Measurements from ENCODE around the gene MTX3. TPM values are rescaled to one million over a fixed set of nuclear protein-coding genes. Genes with fewer than 3 reads are reported as not detected.

MTX3 gene
- polyA plus RNA-seq, 1 of the 3 experiments (the other 2 are of a cell fraction) = 6.8 TPM

- Histone ChIP-seq H3K27me3 (ENCODE audit: insufficient read depth) (peaks cover 13% of the 10 kb centered on the region), H3F3A (replicated peaks; ENCODE audit: insufficient read depth) (no peaks in the 10 kb centered on the region), H3K36me3 (replicated peaks in 1 of 2; ENCODE audit: control insufficient read depth in 1 of 2, insufficient read depth in 2 of 2, low read length in 1 of 2) (no peaks in the 10 kb centered on the region), H4K20me1 (ENCODE audit: insufficient read depth) (no peaks in the 10 kb centered on the region), H3K9me3 (no peaks in the 10 kb centered on the region), H3K79me2 (ENCODE audit: insufficient read depth) (no peaks in the 10 kb centered on the region), H3K4me3 (ENCODE audit: low read depth in 2 of 2, low read length in 1 of 2) (no peak overlapping the region), H3K4me2 (no peak overlapping the region), H3K9me2 (no peaks in the 10 kb centered on the region), H3K27ac (ENCODE audit: low read depth in 2 of 2, low read length in 1 of 2) (no peak overlapping the region), H3K9ac (no peak overlapping the region), H3K4me1 (ENCODE audit: control insufficient read depth in 1 of 2, insufficient read depth in 2 of 2, low read depth in 1 of 2, low read length in 1 of 2) (peaks cover 0 to 5% of the 10 kb centered on the region in 2 experiments; a peak in 1 of 4 replicates), H2AFZ (ENCODE audit: low read depth) (no peak overlapping the region)
- no peak for DNase-seq
- WGBS (ENCODE audit: low lambda C conversion rate) = 71% methylated on average over 2 of the region's 2 CpGs
- TF ChIP-seq RCOR1 (IDR thresholded peaks at IDR 0.05; ENCODE audit: low read length) = no peak
- no peak for TF ChIP-seq TAF1 (IDR thresholded peaks at IDR 0.05; ENCODE audit: borderline replicate concordance, low read depth, low read length)
- TF ChIP-seq PBX3 (IDR thresholded peaks at IDR 0.05) = no peak
- TF ChIP-seq GABPA (IDR thresholded peaks at IDR 0.05; ENCODE audit: low read depth) = no peak
- no peak for TF ChIP-seq CHD2 (IDR thresholded peaks at IDR 0.05; ENCODE audit: low read length, partially characterized antibody)
- no peak for TF ChIP-seq TEAD4 (IDR thresholded peaks at IDR 0.05; ENCODE audit: borderline replicate concordance, insufficient read depth)
- TF ChIP-seq CTCF (IDR thresholded peaks at IDR 0.05) = no peak
- TF ChIP-seq SMC3 (IDR thresholded peaks at IDR 0.05; ENCODE audit: low read depth, low read length) = no peak
- no peak for TF ChIP-seq FOSL2 (IDR thresholded peaks at IDR 0.05; ENCODE audit: borderline replicate concordance, low read depth)
- TF ChIP-seq RXRA (IDR thresholded peaks at IDR 0.05; ENCODE audit: borderline replicate concordance, low read depth) = no peak
- TF ChIP-seq RFX5 (IDR thresholded peaks at IDR 0.05; ENCODE audit: low read length) = no peak
- TF ChIP-seq MEF2A (IDR thresholded peaks at IDR 0.05; ENCODE audit: borderline replicate concordance, low read depth) = no peak
- TF ChIP-seq REST (IDR thresholded peaks at IDR 0.05; ENCODE audit: low read depth, low read length) = no peak
- TF ChIP-seq FOXM1 (IDR thresholded peaks at IDR 0.05; ENCODE audit: low read depth) = no peak
- no peak for TF ChIP-seq ZBTB33 (IDR thresholded peaks at IDR 0.05; ENCODE audit: borderline replicate concordance, low read depth)
- CTCF ChIA-PET = no interaction called here
- POLR2A ChIA-PET = no interaction called here
Measured at GRCh38 chr5:80039650-80040049, 48.6 kb upstream of the MTX3 start.

Data from SK-N-SH (cell line).